SH-SY5Y (cell line): ENCODE data around the gene ARMC9.

ENCODE experiments used
- GATA2 ChIP-seq: IDR thresholded peaks from 2 replicates; pipeline ENCODE4 v1.6.1; 2011; ENCODE audit warnings: mild to moderate bottlenecking, low read depth, low read length
- GATA3 ChIP-seq: IDR thresholded peaks from 2 replicates; pipeline ENCODE4 v1.6.1; 2011; ENCODE audit warnings: low read depth, mild to moderate bottlenecking, low read length, moderate library complexity

GRCh38 chr2:231374771-231375170 is 176.3 kb downstream of the ARMC9 start:
- TF ChIP-seq GATA2 (no peak), GATA3 (no peak)
